ENCODE data around the gene RFX1.

GRCh38 chr19:13934785-13935109 is 71.4 kb downstream of the RFX1 start:
- no peak for TF ChIP-seq CTCF (conservative IDR thresholded peaks at IDR 0.05)
- no peak for TF ChIP-seq ZFX (IDR thresholded peaks at IDR 0.05)
